ENCODE measurements around the gene TBC1D22B. TPM values are rescaled to one million over a fixed set of nuclear protein-coding genes. Genes with fewer than 3 reads are reported as not detected.

TBC1D22B gene
- total RNA-seq, 1 donor from 2014 or later: 12.5 TPM

DNA sequence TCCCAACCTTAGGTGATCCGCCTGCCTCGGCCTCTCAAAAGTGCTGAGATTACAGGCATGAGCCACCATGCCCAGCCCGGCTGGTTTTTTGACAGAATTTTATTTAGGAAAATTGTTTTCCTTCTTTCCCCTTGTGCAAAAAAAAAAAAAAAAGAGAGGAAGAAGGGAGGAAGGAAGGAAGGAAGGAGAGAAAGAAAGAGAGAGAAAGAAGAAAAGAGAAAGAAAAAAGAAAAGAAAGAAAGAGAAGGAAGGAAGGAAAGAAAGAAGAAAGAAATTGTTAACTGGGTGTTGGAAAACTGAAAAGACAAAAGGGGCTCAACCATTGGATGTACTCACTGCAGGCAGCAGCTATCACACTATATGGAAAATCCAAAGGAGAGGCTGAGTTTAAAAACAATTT lies 94.8 kb downstream of the TBC1D22B start:
- Histone ChIP-seq H3K9me3 (no peaks in the 10 kb centered on the region), H3K4me3 (no peak overlapping the region), H3K27ac (no peak overlapping the region), H3K27me3 (no peaks in the 10 kb centered on the region), H3K4me1 (peaks cover 25% of the 10 kb centered on the region), H3K36me3 (no peaks in the 10 kb centered on the region)
- no peak for DNase-seq (ENCODE audit: extremely low spot score in 2 of 2)
- intact Hi-C loops (cut with DNase I): no loop called here
- TF ChIP-seq, protein P1, sequence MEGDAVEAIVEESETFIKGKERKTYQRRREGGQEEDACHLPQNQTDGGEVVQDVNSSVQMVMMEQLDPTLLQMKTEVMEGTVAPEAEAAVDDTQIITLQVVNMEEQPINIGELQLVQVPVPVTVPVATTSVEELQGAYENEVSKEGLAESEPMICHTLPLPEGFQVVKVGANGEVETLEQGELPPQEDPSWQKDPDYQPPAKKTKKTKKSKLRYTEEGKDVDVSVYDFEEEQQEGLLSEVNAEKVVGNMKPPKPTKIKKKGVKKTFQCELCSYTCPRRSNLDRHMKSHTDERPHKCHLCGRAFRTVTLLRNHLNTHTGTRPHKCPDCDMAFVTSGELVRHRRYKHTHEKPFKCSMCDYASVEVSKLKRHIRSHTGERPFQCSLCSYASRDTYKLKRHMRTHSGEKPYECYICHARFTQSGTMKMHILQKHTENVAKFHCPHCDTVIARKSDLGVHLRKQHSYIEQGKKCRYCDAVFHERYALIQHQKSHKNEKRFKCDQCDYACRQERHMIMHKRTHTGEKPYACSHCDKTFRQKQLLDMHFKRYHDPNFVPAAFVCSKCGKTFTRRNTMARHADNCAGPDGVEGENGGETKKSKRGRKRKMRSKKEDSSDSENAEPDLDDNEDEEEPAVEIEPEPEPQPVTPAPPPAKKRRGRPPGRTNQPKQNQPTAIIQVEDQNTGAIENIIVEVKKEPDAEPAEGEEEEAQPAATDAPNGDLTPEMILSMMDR (IDR thresholded peaks at IDR 0.05): no peak
- TF ChIP-seq POLR2A (IDR thresholded peaks at IDR 0.05) (no peak), POLR2AphosphoS5 (IDR thresholded peaks at IDR 0.05; ENCODE audit: insufficient read depth in 1 of 2, low read depth in 1 of 2) (no peak)

GRCh38 chr6:37353761-37354525 lies 96.4 kb downstream of the TBC1D22B start, which contains the start of gene RNF8:
RNF8 (plus strand) TSS chr6:37353983; CDS start chr6:37354165, 182 bp downstream.
- intact Hi-C loops (cut with DNase I): no loop called here
- H3K9me3 ChIP-seq: no peaks in the 10 kb centered on the region
- peak within 1 kb of the TSS; percentile 93 to 98 for H3K4me3 ChIP-seq
- DNase-seq (ENCODE audit: extremely low spot score in 2 of 2): no peak
- TF ChIP-seq, protein P1 (IDR thresholded peaks at IDR 0.05): no peak
- TF ChIP-seq POLR2AphosphoS5 (IDR thresholded peaks at IDR 0.05; ENCODE audit: insufficient read depth in 1 of 2, low read depth in 1 of 2) (peak; percentile 79 to 80), POLR2A (IDR thresholded peaks at IDR 0.05) (peak in 1 of 2 donors; percentile 17)
- no peaks in the 10 kb centered on the region for H3K36me3 ChIP-seq
- H3K4me1 ChIP-seq: peaks cover 25% of the 10 kb centered on the region
- no peaks in the 10 kb centered on the region for H3K27me3 ChIP-seq
- H3K27ac ChIP-seq: peak within 1 kb of the TSS; percentile 81

DNA sequence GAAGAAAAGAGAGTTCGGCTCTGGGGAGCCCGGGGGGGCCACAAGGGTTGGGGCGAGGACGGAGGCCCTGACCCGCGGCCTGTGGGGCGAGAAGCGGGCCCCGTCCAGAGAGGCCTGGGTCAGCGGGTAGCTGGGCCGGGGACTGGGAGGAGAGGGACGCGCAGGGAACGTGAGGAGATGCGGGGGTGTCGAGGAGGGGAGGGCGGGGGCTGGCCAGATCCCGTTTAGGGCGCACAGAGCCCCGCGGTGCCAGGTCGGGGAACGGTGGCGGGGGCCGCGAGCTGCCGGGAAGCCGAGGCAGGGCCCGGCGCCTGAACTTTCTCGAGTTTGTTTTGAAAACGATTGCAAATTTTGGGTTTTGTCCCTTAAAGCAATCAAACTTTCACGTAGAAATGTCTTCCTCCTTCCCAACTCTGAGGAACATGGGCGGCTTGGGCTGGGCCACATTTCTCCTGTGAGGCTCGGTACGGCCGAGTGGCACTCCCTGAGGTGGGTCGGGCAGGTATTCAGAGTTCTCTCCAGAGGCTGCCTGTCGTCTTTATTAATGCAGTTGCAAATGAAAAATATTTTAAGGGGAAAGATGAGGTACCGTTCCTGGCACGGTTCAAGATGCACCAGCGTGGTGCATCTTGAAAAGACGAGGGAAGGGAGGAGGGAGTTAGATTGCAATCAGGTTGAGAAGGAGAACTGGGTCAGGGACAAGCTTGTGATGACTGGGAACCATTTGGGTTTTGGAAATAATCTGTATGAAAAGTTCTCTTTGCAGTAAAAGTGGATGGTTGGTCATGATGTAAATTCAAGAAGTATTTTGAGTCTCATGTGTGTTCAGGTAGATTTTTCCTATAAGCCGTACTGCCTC lies 97.2 kb downstream of the TBC1D22B start:
- Histone ChIP-seq H3K4me1 (peaks cover 25% of the 10 kb centered on the region), H3K4me3 (peak overlapping the region; percentile 93 to 98), H3K9me3 (no peaks in the 10 kb centered on the region), H3K27me3 (no peaks in the 10 kb centered on the region), H3K36me3 (no peaks in the 10 kb centered on the region), H3K27ac (peak overlapping the region; percentile 81)
- intact Hi-C loops (cut with DNase I): no loop called here
- TF ChIP-seq POLR2A (IDR thresholded peaks at IDR 0.05): no peak
- TF ChIP-seq, protein P1 (IDR thresholded peaks at IDR 0.05): no peak
- TF ChIP-seq POLR2AphosphoS5 (IDR thresholded peaks at IDR 0.05; ENCODE audit: insufficient read depth in 1 of 2, low read depth in 1 of 2): no peak
- DNase-seq (ENCODE audit: extremely low spot score in 2 of 2): no peak

DNA sequence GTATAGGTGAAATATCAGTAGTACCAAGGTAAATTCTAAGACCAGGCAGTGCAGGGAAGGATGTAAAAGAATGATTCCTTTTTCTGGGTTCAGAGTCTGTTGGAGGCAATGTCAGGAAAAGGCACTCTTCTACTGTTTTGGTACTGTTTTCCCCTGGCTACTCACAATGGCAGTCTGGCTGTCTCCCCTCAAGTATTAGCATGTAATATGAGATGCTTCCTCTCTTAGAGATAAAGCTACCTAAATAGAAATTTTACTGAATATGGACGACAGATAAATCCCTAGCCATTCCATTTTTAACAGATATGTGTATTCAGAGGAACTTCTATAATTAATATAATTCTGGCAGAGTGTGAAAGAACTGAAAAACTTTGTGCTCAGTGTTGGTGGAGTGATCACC lies 99.7 kb downstream of the TBC1D22B start:
- DNase-seq (ENCODE audit: extremely low spot score in 2 of 2): no peak
- peaks cover 0 to 8% of the 10 kb centered on the region in 2 donors for H3K36me3 ChIP-seq
- H3K27me3 ChIP-seq: no peaks in the 10 kb centered on the region
- H3K4me3 ChIP-seq: no peak overlapping the region
- no peaks in the 10 kb centered on the region for H3K9me3 ChIP-seq
- intact Hi-C loops (cut with DNase I): no loop called here
- no peak for TF ChIP-seq POLR2A (IDR thresholded peaks at IDR 0.05)
- TF ChIP-seq POLR2AphosphoS5 (IDR thresholded peaks at IDR 0.05; ENCODE audit: insufficient read depth in 1 of 2, low read depth in 1 of 2): no peak
- TF ChIP-seq, protein P1 (IDR thresholded peaks at IDR 0.05): no peak
- H3K27ac ChIP-seq: no peak overlapping the region
- peaks cover 25% of the 10 kb centered on the region for H3K4me1 ChIP-seq
